Fibroblast of mammary gland (primary cell): ENCODE measurements around the gene PTPRN.

Source experiments
- DNase-seq: peaks from one replicate; pipeline ENCODE4 v3.0.0-alpha.2; 2010; ENCODE audit warnings: low read depth
- H3K4me3 ChIP-seq: 2 replicates; pipeline ENCODE4 v1.5.1; 2011; ENCODE audit warnings: low read depth, mild to moderate bottlenecking, low read length, moderate library complexity; ENCODE audit not compliant: control insufficient read depth
- CTCF ChIP-seq: conservative IDR thresholded peaks from 2 replicates; pipeline ENCODE4 v1.5.1; 2011; ENCODE audit warnings: low read depth, low read length, inconsistent platforms; ENCODE audit not compliant: control insufficient read depth, insufficient read depth

PTPRN gene

DNA sequence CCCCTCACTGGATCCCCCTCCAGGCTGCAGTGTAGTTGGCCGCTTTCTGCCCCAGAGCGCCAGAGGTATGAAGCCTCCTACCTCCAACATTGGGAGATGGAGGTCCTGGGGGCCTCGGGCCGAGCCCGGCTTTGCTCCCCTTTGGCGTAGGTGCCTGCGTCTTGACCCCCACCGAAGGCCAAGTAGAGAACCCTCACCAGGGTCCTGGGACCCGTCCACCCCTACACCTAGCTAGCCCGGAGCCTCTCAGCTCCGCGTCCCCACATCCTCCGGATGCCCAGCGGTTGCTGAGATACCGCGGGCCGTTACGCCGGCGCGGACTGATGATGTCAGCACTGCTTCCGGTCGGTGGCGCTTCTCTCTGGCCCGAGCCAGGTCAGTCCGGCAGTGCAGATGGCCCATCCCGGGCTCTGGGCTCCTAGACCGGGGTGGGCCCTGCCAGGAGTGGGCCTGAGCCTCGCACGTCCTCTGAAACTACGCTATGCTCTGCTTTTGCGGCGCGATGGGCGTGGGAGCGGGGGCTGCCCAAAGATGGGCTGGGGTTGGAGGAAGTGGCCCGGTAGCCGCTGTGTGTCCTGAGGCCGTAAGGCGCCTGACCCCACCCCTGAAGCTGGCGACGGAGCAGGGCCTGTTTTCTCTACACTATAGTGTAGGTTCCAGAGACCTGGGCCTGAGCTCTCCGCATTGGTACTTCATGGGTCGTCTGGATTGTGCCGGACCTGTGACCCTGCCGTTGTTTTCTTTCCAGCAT lies 63.9 kb downstream of the PTPRN start, which contains the start of the genes GLB1L and STK16:
Gene GLB1L (minus strand): TSS at position 297 of the 751 bp plus-strand sequence. CDS start 1,871 bp downstream, outside the sequence.
Gene STK16 (plus strand): TSS at position 332 of the 751 bp plus-strand sequence. CDS start 521 bp downstream, outside the sequence.
- peak within 1 kb of the TSS; percentile 91 for H3K4me3 ChIP-seq
- peak; percentile 90 for DNase-seq
- TF ChIP-seq CTCF = no peak

DNA sequence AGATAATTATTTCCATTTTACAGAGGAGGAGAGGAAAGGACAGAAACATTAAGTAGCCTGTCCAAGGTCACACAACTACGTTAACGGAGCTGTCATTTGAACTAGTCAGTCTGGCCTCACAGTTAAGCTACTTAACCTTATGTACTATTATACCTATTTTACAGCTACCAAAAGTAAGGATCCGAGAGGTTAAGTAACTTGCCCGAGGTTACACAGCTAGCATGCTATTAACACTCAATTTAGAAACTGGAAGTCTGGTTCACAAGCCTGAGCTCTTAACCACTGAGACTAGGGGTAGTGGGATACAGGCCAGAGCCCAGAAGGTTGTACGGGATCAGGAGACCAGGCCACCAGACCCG lies 64.4 kb downstream of the PTPRN start:
- no peak for DNase-seq
- no peak for TF ChIP-seq CTCF
- H3K4me3 ChIP-seq = peak overlapping the region; percentile 91

GRCh38 chr2:219243291-219243761 lies 65.9 kb downstream of the PTPRN start:
- peak overlapping the region; percentile 23 for H3K4me3 ChIP-seq
- no peak for TF ChIP-seq CTCF
- DNase-seq = peak; percentile 35
